ENCODE data around the gene ARHGAP1.
"Not testable (repeated sequence)": the region's sequence is repeated elsewhere in the genome, so short reads cannot be mapped to it uniquely, and the experiment has no call there.

Gene ARHGAP1

DNA sequence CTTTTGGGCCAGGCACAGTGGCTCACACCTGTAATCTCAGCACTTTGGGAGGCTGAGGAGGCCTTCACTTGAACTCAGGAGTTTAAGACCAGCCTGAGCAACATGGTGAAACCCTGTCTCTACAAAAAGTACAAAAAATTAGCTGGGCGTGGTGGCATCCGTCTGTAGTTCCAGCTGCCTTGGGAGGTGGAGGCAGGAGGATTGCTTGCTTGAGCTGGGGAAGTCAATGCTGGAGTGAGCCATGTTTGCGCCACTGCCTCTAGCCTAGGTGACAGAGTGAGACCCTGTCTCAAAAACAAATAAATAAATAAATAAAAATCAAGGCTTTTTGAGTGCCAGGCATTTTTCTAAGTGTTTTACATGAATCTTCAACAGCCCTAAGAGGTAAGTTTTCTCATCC, 29.9 kb downstream of the ARHGAP1 start:
- DNase-seq: not testable (repeated sequence)

DNA sequence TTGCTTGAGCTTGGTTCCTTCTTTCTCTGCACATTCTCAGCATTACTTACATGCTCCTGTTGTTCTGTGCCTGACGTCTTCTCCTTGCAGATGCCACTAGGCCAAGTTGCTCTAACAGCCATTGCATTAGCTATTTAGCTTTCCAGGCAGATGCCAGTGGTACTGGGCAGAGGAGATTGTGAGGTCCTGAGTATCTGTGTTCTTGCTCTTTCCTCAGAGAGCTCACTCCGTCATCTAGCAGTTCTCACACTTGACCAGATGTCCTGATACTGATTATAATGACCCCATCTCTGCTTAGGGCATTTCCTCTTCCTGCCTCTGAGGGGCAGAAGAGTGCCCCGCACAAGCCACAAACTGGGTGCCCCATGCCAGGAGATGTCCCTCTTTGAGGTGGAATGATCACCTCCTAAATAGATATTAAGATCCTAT, 30.7 kb downstream of the ARHGAP1 start:
- peak; percentile 67 for DNase-seq

DNA sequence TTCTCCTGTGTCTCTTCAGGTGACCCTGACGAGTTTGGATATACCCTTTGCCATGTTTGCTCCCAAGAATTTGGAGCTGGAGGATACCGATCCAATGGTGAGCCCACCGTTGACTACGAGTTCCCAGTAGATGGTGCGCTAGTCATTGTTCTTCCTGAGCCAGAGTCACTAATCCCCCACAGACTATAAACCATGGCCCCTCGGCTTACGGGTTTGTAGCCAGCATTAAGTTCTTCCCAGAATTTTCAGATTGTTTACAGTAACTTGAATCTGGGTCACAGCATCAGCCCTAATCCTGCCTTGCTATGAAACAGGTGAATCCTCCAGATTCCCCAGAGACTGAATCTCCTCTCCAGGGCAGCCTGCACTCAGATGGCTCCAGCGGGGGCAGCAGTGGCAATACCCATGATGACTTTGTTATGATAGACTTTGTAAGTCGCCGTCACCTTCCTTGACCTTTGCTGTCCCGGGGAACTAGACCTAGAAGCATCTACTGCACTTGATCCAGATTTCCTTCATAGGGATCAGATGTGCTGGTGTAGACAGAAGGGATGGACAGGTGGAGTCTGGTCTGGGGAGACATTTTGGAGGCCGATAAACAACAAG, 31.8 kb downstream of the ARHGAP1 start:
- DNase-seq: no peak

DNA sequence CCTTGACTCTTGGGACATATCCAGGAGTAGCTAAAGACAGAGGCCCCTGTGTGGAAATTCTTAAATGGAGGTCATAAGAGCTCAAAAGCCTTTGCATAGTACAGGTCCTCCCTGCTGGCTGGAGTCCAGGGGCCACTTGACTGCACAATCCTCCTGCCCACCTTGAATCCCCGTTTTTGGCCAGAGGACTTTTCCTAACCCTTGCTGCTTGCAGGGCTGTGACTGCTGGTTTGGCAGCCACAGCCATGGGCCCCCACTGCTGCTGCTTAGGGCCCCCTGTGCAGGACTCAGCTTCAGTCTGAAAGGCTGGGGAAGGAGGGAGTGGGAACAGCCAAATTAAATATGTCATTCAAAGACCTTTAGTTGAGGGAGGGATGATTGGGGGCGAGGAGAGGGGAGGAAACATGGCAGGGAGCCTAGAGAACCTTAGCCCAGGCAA, 33.4 kb downstream of the ARHGAP1 start:
- DNase-seq: no peak

- DNase-seq: no peak
Observed at GRCh38 chr11:46666516-46666915, 33.9 kb downstream of the ARHGAP1 start.

- no peak for DNase-seq
Observed at GRCh38 chr11:46665356-46665755, 35.1 kb downstream of the ARHGAP1 start.

DNA sequence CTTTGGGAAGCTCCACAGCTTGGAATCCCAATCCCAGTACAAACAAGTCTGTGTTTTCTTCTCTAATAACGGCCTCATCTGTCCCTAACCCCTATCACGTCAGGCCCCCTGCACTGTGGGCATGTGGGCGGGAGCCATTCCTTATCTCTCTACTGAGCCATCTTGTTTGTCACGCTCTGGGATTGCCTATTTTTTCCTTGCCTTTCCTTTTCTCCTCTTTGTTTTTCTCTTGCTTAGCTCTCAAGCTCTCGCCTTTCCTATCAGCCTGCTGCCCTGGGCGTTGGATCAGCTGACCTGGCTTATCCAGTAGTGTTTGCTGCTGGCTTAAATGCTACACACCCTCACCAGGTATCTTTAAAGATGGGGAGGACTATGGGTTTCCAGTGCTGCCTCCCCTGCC, 35.8 kb downstream of the ARHGAP1 start:
- no peak for DNase-seq

DNA sequence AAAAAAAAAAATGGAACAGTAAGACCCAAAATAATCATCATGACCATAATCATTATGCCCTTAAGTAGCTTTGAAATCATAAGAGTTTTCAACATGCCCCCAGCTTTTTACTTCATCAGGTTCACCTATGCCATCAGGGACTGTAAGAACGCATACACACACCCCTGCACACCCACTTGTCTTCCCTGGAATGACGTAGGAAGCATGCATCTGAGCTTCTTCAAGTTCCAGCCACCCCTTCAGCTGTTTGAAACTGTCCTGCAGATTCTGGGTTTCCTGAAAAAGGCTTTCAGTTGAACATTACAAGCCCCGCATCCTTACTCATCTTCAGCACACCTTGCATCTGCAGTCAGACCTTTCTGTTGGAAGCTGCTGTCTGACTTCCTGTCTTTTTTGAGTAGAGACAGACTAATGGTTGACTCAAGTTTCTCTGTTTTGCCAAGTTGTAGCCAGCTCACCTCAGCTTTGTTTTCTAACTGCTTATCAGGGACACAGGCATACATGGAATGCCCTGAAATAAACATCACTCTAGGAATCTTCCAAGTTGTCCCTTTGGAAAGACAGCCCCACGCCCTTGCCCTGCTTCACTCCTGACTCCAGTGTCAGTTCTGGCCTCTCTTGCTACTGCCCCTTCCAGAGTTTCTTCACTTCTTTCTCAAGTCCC, 37.0 kb downstream of the ARHGAP1 start:
- no peak for DNase-seq

- no peak for DNase-seq
Observed at GRCh38 chr11:46662366-46662765, 38.1 kb downstream of the ARHGAP1 start.

DNA sequence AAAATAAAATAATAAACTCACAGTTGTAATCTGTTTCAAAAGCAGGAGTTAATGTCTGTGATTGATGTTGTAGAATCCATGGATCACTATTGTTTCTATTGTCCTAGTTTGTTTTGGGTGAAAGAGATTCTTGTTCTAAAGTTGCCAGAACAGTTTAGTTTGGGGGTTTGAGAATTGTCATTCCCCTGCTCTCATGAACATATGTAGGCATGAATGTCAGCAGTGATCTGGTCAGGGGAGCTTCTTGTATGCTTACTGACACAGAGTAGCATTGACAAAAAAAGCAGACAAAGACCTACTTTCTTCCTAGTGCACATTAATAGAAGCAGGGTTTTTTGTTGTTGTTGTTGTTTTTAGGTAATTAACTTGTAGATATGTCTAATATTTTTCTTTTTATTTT, 38.6 kb downstream of the ARHGAP1 start:
- DNase-seq: no peak

GRCh38 chr11:46659908-46660307, 40.5 kb downstream of the ARHGAP1 start:
- DNase-seq: peak; percentile 99

DNA sequence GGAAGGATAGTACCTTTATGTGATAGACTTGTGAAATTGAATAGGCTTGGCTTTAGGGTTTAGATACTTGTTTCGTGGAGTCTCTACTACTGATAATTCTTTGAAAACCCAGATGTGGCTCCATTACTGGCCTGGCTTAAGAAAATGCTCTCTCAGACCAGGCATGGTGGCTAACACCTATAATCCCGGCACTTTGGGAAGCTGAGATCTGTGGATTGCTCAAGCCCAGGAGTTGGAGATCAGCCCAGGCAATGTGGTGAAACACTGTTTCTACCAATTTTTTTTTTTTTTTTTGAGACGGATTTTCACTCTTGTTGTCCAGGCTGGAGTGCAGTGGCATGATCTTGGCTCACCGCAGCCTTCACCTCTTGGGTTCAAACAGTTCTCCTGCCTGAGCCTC, 42.2 kb downstream of the ARHGAP1 start:
- peak; percentile 64 for DNase-seq

DNA sequence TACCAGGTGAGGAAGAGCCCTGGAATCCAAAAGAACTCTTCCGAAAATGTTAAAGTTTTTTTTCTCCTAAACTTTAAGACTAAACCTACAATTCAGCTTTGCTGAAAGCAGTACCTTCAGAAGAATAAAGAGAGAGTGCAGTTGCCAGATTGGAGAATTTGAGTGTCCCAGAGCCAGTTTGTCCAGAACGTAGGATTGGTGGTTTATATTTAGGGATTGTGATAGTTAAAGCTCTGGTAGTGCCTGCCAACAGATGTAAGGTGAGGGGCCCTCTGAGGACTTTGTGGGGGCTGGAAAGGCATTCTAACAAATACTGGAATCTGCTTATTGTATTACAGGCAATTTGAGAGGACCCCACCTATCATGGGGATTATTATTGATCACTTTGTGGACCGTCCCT, 43.2 kb downstream of the ARHGAP1 start:
- no peak for DNase-seq

DNA sequence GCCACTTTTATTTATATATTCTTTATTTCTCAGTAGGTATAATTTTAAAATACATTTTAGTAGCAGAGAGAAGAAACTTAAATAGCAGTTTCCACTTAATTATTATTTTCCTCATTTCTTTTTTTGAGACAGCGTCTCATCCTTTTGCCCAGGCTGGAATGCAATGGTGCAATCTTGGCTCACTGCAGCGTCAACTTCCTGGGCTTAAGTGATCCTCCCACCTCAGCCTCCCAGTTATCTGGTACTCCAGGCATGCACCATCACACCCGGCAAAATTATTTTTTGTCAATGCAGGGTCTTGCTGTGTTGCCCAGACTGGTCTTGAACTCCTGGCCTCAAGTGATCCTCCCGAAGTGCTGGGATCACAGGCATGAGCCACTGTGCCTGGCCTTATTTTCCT, 44.8 kb downstream of the ARHGAP1 start:
- no peak for DNase-seq

DNA sequence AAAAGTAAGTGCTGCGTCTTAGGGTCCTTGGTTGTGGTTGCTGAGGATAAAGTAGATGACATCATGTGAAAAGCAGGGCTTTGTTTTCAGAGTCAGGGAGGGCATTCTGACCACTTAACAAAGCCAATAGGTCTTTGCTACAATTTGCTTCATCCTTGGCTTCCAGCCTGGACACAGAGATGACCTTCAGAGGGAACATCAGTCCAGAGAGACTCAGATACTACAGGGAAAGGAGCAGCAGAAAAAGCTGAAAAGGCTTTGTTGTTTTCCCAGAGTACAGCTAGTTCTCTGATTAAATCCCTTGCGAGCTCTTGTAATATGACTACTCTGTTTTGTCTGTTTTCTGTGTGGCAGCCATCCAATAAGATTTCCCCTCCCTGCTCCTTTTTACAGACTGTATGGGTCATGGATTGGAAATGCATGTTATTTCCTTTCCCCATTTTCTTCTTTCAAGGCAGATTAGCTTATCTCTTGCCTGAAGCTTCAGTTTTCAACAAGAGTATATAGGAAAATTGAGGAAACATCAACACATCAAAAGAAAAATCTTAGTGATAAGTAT, 51.2 kb downstream of the ARHGAP1 start:
- DNase-seq: no peak

- no peak for DNase-seq
Observed at GRCh38 chr11:46643986-46644385, 56.4 kb downstream of the ARHGAP1 start.

DNA sequence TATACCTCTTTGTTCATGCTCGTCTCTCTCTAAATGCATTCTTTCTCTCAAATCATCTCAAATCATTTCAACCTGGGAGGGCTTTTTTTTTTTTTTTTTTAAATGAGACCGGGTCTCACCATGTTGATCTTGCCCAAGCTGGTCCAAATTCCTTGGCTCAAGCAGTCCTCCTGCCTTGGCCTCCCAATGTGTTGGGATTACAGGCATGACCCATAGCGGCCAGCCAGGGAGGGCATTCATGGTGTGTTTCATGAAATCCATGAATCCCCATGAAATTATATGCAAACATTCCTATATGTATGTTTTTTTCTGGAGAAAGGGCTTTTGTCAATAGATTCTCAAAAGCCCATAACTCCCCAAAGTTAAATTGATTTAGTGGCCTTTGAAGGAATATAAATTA, 56.9 kb downstream of the ARHGAP1 start:
- DNase-seq: no peak

GRCh38 chr11:46642627-46643335, 57.6 kb downstream of the ARHGAP1 start:
- no peak for DNase-seq

- DNase-seq: no peak
Observed at GRCh38 chr11:46641639-46642038, 58.8 kb downstream of the ARHGAP1 start.

- DNase-seq: no peak
Observed at GRCh38 chr11:46640036-46640788, 60.2 kb downstream of the ARHGAP1 start.

- DNase-seq: peak; percentile 98
Observed at GRCh38 chr11:46639197-46639839, 61.1 kb downstream of the ARHGAP1 start.

DNA sequence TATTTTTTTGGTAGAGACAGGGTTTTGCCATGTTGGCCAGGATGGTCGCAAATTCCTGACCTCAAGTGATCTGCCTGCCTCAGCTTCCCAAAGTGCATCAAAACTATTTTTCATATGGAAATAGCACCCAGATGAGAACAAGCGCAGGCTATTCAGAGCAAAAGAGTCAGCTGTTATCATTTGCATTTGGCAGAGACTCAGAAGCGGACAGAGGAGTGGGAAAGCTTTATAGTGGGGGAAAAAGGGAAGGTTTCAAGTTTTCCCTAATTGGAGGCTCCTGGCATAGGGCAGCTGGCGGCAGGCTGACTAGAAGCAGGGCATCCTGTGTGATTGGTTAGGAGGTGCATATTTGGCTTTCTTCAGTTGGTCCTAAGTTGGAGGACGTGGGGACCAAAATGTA, 62.9 kb downstream of the ARHGAP1 start:
- DNase-seq: no peak
